ENCODE results near the gene DNAJC8. TPM values are rescaled to one million over a fixed set of nuclear protein-coding genes. Genes with fewer than 3 reads are reported as not detected.

Gene DNAJC8
- polyA plus RNA-seq, 1 of the 3 experiments (the other 2 are of a cell fraction): 50.9 TPM

DNA sequence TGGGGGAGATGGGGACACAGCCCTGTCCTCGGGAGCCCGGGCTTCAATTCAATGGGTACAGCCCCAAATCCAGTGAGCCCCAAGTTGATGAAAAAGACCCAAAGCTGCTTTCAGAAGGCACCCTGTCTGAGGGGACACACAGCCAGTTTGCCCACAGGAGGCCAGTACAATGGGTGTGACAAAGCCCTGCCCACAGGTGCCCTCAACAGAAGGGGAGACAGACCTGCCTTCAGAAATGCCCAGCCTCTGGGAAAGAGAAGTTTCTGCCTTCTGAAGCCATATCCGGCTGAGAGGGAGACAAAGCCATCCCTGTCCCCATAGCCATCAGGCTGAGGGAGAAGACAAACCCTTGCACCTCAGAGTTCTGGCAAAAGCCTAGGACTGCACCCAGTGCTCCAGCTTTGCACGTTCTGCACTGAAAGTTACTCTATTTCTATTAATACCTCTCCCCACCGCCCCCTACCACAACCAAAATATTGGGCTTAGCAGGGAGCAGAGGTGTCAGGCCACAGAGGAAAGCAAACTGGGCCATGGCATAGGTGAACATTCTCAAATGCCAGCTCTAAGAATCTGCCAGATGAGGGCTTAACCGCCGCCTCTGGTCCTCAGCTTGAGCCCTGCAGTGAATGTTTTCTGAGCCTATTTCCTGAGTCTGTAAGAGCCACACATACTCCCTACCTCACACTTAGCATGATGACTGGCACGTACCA is 38.3 kb downstream of the DNAJC8 start:
- H2AFZ ChIP-seq (ENCODE audit: low read depth): no peak overlapping the region
- H3K27ac ChIP-seq (ENCODE audit: low read depth in 2 of 2, low read length in 1 of 2): no peak overlapping the region
- H3K4me1 ChIP-seq (ENCODE audit: control insufficient read depth in 1 of 2, insufficient read depth in 2 of 2, low read depth in 1 of 2, low read length in 1 of 2): no peaks in the 10 kb centered on the region
- no peaks in the 10 kb centered on the region for H3F3A ChIP-seq (replicated peaks; ENCODE audit: insufficient read depth)
- ChIA-PET POLR2A (interaction anchor here (0.7 kb wide), 1 partner anchor 11 kb away, joined by 3 read pairs; no protein-coding TSS in a partner anchor), CTCF (interaction anchor here (0.7 to 1.5 kb wide), 2 partner anchors 14 to 103 kb away, joined by 3 read pairs; no protein-coding TSS in a partner anchor)
- H3K9me3 ChIP-seq: no peaks in the 10 kb centered on the region
- H3K4me2 ChIP-seq: no peak overlapping the region
- DNase-seq: no peak
- 91% methylated on average over 6 of the region's 8 CpGs for WGBS (ENCODE audit: low lambda C conversion rate)
- H3K4me3 ChIP-seq (ENCODE audit: low read depth in 2 of 2, low read length in 1 of 2): no peak overlapping the region
- H3K27me3 ChIP-seq (ENCODE audit: insufficient read depth): no peaks in the 10 kb centered on the region
- TF ChIP-seq TAF1 (IDR thresholded peaks at IDR 0.05; ENCODE audit: borderline replicate concordance, low read depth, low read length): no peak
- TF ChIP-seq YY1 (IDR thresholded peaks at IDR 0.05; ENCODE audit: low read depth): no peak
- TF ChIP-seq RCOR1 (IDR thresholded peaks at IDR 0.05; ENCODE audit: low read length): no peak
- no peak for TF ChIP-seq FOSL2 (IDR thresholded peaks at IDR 0.05; ENCODE audit: borderline replicate concordance, low read depth)
- no peak for TF ChIP-seq POLR2AphosphoS5 (IDR thresholded peaks at IDR 0.05; ENCODE audit: low read depth, low read length)
- TF ChIP-seq, protein P1, sequence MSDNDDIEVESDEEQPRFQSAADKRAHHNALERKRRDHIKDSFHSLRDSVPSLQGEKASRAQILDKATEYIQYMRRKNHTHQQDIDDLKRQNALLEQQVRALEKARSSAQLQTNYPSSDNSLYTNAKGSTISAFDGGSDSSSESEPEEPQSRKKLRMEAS (IDR thresholded peaks at IDR 0.05; ENCODE audit: low read depth): no peak
- TF ChIP-seq GABPA (IDR thresholded peaks at IDR 0.05; ENCODE audit: low read depth): no peak
- TF ChIP-seq, protein P2, sequence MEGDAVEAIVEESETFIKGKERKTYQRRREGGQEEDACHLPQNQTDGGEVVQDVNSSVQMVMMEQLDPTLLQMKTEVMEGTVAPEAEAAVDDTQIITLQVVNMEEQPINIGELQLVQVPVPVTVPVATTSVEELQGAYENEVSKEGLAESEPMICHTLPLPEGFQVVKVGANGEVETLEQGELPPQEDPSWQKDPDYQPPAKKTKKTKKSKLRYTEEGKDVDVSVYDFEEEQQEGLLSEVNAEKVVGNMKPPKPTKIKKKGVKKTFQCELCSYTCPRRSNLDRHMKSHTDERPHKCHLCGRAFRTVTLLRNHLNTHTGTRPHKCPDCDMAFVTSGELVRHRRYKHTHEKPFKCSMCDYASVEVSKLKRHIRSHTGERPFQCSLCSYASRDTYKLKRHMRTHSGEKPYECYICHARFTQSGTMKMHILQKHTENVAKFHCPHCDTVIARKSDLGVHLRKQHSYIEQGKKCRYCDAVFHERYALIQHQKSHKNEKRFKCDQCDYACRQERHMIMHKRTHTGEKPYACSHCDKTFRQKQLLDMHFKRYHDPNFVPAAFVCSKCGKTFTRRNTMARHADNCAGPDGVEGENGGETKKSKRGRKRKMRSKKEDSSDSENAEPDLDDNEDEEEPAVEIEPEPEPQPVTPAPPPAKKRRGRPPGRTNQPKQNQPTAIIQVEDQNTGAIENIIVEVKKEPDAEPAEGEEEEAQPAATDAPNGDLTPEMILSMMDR (IDR thresholded peaks at IDR 0.05): no peak
- TF ChIP-seq MXI1 (IDR thresholded peaks at IDR 0.05; ENCODE audit: low read depth, low read length): no peak
- TF ChIP-seq FOXM1 (IDR thresholded peaks at IDR 0.05; ENCODE audit: low read depth): no peak
- TF ChIP-seq EZH2phosphoT487 (IDR thresholded peaks at IDR 0.05; ENCODE audit: borderline replicate concordance, low read depth): no peak
- TF ChIP-seq JUND (IDR thresholded peaks at IDR 0.05): no peak
- TF ChIP-seq CHD2 (IDR thresholded peaks at IDR 0.05; ENCODE audit: low read length, partially characterized antibody): no peak
- TF ChIP-seq, protein P3, sequence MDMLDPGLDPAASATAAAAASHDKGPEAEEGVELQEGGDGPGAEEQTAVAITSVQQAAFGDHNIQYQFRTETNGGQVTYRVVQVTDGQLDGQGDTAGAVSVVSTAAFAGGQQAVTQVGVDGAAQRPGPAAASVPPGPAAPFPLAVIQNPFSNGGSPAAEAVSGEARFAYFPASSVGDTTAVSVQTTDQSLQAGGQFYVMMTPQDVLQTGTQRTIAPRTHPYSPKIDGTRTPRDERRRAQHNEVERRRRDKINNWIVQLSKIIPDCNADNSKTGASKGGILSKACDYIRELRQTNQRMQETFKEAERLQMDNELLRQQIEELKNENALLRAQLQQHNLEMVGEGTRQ (IDR thresholded peaks at IDR 0.05; ENCODE audit: borderline replicate concordance, low read depth, low read length): no peak
- H3K9me2 ChIP-seq: no peaks in the 10 kb centered on the region
- no peaks in the 10 kb centered on the region for H3K79me2 ChIP-seq (ENCODE audit: insufficient read depth)
- H3K9ac ChIP-seq: no peak overlapping the region
- no peaks in the 10 kb centered on the region for H4K20me1 ChIP-seq (ENCODE audit: insufficient read depth)
- peaks cover 10% of the 10 kb centered on the region in 2 experiments for H3K36me3 ChIP-seq (replicated peaks in 1 of 2; ENCODE audit: control insufficient read depth in 1 of 2, insufficient read depth in 2 of 2, low read length in 1 of 2)

DNA sequence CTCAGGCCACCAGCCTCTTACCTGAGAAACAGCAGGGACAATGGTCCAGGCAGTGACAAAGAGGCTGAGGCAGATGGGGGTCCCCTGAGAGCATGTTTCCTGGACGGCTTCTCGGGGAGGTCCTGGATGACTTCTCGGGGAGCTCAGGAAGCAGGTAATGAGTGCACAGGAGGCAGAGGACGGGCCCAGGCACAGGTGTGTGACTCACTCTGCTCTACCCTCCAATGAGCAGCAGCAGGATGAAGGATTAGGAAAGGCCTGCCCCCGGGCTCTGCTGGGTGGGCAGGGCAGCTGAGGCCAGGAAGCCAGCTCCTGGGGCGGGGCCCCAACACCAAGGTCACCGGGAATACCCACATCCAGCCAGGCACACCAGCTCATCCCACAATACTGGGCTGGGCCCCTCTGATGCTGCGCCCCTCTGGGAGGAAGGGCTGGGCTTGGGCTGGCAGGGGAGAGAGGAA is 39.1 kb downstream of the DNAJC8 start:
- TF ChIP-seq CHD2 (IDR thresholded peaks at IDR 0.05; ENCODE audit: low read length, partially characterized antibody): no peak
- H3K9me3 ChIP-seq: no peaks in the 10 kb centered on the region
- no peaks in the 10 kb centered on the region for H3F3A ChIP-seq (replicated peaks; ENCODE audit: insufficient read depth)
- H4K20me1 ChIP-seq (ENCODE audit: insufficient read depth): no peaks in the 10 kb centered on the region
- no peak overlapping the region for H2AFZ ChIP-seq (ENCODE audit: low read depth)
- no peaks in the 10 kb centered on the region for H3K4me1 ChIP-seq (ENCODE audit: control insufficient read depth in 1 of 2, insufficient read depth in 2 of 2, low read depth in 1 of 2, low read length in 1 of 2)
- H3K79me2 ChIP-seq (ENCODE audit: insufficient read depth): no peaks in the 10 kb centered on the region
- no peak overlapping the region for H3K9ac ChIP-seq
- H3K4me2 ChIP-seq: no peak overlapping the region
- H3K4me3 ChIP-seq (ENCODE audit: low read depth in 2 of 2, low read length in 1 of 2): no peak overlapping the region
- ChIA-PET POLR2A (no interaction called here), CTCF (interaction anchor here (0.8 to 1.5 kb wide), 3 partner anchors 16 to 335 kb away, joined by 3 to 4 read pairs (median 3); no protein-coding TSS in a partner anchor)
- H3K9me2 ChIP-seq: no peaks in the 10 kb centered on the region
- H3K36me3 ChIP-seq (replicated peaks in 1 of 2; ENCODE audit: control insufficient read depth in 1 of 2, insufficient read depth in 2 of 2, low read length in 1 of 2): peaks cover 2 to 10% of the 10 kb centered on the region in 2 experiments
- H3K27ac ChIP-seq (ENCODE audit: low read depth in 2 of 2, low read length in 1 of 2): no peak overlapping the region
- no peaks in the 10 kb centered on the region for H3K27me3 ChIP-seq (ENCODE audit: insufficient read depth)
- WGBS (ENCODE audit: low lambda C conversion rate): 93% methylated on average over 2 of the region's 8 CpGs
- DNase-seq: no peak
